ENCODE results near the gene SORCS2.
A peak's percentile ranks its signal among the peaks of the same experiment; 100 is the strongest.
"Not testable (repeated sequence)": the region's sequence is repeated elsewhere in the genome, so short reads cannot be mapped to it uniquely, and the experiment has no call there.

Gene SORCS2

GRCh38 chr4:7600247-7600646, 407.9 kb downstream of the SORCS2 start:
- DNase-seq, result no peak

- not testable (repeated sequence) for DNase-seq
Observed at GRCh38 chr4:7602166-7602565, 409.8 kb downstream of the SORCS2 start.

DNA sequence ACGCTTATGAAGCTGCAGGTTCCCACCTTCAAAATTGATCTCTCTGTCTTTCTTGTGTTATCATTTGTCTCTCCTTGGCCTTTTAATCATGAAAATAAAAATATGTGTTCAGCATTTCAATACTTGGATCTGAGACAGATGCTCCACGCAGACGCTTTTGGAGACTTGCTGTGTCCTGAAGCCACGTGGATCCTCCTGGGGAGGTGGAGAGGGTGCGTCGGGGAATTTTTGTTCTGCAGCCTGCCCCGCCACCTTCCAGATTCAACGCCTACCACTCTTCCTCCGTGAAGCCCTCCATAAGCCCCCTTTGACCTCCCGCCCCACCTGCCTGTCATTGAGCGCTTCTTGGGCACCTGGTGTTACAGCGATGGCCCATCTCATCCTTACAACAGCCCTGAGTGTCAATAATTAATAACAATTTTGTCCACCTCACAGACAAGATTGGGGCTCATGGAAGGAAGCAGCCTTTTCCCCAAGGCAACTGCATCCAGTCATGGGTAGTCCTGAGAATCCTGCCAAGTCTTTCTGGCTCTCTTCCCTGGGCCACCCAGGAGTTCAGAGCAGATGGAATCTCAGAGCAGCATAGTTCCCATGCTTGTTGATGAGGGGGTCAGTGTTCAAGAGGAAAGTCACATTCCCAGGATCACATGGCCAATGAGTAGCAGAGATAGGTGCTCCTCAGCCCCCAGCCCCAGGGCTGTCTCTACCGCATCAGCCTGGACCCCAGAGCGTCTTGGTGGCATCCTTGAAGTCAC, 415.0 kb downstream of the SORCS2 start:
- no peak for DNase-seq

- no peak for DNase-seq
Observed at GRCh38 chr4:7608046-7608445, 415.7 kb downstream of the SORCS2 start.

GRCh38 chr4:7609316-7609715, 417.0 kb downstream of the SORCS2 start:
- no peak for DNase-seq

- DNase-seq, result no peak
Observed at GRCh38 chr4:7610022-7610670, 417.8 kb downstream of the SORCS2 start.

GRCh38 chr4:7610841-7611240, 418.5 kb downstream of the SORCS2 start:
- no peak for DNase-seq

- DNase-seq, result no peak
Observed at GRCh38 chr4:7612311-7612897, 420.1 kb downstream of the SORCS2 start.

DNA sequence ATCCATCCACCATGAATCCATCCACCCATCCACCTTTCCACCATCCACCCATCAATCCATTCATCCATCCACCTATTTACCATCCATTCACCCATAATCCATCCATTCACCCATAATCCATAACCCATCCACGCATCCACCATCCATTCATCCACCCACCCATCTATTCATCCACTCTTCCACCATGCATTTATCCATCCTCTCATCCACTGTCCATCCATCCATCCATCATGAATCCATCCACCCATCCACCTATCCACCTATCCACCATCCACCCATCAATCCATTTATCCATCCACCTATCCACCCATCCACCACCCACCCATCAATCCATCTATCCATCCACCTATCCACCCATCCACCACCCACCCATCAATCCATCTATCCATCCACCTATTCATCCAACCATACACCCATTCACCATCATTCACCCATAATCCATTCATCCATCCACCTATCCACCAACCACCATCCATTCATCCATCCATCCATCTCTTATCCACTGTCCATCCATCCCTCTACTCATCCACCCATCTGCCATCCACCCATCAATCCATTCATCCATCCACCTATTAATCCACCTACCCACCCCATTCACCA, 422.1 kb downstream of the SORCS2 start:
- no peak for DNase-seq

GRCh38 chr4:7616193-7616592, 423.9 kb downstream of the SORCS2 start:
- no peak for DNase-seq

DNA sequence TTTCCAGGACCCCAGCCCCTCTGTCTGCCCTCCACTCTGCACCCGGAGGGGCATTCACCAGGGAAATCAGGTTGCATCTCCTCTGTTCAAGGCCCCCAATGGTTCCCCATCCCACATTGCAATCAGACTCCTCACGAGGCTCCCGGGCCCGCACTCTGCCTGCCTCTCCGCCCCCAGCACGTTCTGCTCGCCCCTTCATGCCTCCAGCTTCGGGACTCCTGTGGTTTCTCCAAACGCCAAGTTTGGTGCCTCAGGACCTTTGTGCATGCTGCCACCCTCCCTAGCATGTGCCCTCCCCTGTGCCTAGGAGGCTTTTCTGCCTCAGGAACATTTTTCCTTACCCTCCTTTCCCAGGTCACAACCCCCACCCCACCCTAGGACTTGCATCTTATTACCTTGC, 426.0 kb downstream of the SORCS2 start:
- DNase-seq, result no peak

- DNase-seq, result peak; percentile 50
Observed at GRCh38 chr4:7620086-7620813, 427.9 kb downstream of the SORCS2 start.

DNA sequence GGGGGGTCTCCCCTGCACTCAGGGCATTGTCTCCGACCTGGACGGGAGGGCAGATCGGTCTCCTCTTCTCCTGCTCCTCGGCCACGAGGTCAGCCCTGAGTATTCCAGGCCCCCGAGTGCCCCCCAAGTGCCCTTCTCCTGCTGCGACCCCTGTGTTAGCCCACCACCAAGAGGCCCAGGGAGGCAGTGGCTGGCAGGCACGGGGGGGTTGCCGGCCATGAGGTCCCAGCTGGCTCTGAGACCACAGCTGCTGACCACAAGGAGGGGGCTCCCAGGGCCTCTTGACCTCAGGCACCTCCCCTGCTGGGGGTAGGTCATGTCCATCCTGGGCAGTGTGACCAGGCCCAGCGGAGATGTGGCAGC, 428.5 kb downstream of the SORCS2 start:
- no peak for DNase-seq

GRCh38 chr4:7621252-7622035, 429.1 kb downstream of the SORCS2 start:
- DNase-seq, result no peak

GRCh38 chr4:7622371-7622770, 430.0 kb downstream of the SORCS2 start:
- no peak for DNase-seq

- DNase-seq, result no peak
Observed at GRCh38 chr4:7623468-7623867, 431.1 kb downstream of the SORCS2 start.

DNA sequence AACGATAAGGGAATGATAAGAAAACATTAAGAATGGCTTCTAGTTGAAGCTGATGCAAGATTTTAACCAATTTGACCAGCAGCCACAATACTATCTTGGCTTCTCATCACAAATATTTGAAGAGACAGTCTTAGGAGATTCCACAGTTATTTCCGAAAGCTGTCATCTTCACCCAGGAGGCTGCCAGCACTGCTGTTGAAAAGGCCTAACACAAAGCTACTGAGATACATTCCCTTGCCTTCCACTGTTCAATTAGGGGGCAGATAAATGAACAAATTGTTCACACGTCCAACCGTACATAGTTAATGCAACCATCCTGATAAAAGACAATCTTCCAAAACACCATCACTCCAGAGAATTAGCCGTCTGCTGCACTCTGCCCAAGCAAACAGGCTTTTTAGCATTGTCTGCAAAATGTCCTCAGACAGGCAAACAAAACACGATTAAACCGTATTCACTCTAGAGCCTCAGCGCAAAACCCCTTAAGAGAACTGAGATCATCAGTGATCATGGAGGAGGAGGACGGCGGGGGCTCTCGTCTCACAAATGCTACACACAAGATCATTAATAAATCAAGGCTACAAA, 432.1 kb downstream of the SORCS2 start:
- DNase-seq, result no peak

DNA sequence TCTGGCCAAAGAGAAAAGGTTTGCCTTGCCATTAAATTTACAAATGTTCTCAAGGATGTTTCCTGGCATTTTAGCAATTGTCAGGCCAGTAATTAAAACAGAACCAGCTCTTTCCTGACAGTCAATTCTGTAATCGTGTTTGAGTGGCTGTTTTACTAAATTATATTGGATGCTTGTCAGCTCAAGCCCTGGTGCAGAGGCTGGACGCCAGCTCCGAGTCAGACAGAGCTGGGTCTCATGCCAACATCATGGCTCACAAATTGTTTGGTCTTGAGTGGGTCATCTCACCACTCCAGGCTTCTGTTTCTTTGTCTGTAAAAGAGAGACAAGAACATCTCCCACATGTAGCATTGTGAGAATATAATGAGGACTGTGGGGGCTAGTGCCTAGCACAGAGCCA, 432.7 kb downstream of the SORCS2 start:
- no peak for DNase-seq

DNA sequence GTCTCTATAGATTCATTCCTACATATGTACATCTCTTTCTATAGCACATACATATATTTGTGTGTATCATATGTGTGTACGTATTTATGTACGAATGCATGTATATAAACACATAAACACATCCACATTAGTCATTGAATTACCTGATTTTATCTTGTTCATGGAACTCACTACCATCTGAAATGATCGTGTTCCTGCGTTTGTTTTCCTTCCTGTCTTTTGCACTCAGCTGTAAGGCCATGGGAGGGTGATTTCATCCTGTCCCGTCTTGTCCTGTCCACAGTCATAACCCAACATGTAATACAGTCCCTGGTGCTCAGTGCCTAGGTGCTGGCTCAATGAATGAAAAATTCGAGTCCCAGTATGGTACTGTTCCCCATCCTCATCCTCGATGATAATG, 434.2 kb downstream of the SORCS2 start:
- DNase-seq, result no peak

DNA sequence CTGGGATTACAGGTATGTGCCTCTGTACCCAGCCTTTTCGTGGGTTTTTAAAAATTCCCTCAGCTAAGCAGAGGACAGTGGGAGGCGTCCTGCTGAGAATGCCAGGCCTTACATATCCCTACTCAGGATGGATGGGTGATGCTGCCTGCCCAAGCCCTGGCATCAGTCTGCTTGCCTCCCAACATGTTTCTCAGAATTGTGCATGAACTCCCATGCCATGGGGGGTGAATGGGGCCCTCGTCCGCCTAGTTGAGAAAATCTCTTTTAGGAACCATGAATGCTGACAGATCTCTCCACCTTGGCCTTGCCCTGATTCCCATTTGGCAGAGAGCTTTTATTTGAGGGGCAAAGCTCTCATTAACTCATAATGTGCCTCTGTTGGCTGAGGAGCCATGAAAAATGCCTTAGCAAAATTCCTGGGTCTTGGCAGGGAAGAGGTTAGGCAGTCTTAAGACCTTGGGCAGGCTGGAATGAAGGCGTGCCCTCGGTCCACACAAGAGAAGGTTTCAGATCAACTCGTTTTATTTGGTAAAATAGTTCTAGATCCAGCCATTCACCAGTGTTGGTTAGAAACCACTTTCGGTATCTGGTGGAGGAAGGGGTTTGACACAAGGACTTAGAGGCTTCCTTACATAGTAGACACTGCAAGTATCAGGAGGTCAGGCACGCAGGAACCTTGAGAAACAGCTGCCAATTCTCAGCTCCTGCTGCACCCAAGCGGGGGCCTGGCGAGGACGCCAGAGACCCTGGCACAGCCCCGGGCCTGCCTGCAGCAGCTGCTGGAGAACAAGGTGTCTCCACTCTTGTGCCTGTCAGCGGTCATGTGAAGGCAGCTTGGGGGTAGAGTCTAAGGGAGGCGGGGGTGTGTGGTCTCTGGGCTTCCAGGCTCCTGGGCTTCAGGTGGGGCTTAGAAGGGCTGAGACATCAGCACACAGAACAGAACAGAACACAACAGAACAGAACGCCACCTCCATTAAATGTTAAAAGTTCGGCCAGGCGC, 435.2 kb downstream of the SORCS2 start:
- DNase-seq, result no peak

DNA sequence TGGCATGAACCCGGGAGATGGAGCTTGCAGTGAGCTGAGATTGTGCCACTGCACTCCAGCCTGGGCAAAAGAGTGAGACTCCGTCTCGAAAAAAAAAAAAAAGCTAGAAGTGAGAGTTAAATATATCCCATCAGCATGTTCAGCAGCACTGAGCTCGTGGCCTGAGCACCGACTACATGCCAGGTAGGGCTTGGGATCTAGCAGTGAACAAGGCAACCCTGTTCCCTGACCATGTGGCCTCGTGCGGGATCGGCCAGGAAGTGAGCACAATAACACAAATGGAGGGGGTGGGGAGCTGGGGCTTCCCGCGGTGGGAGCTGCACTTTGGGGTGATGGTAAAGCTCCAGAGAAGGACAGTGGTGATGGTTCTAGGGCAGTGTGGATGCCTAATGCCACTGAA, 436.1 kb downstream of the SORCS2 start:
- DNase-seq, result no peak

All from retina (tissue), 1 donor.